ENCODE data around the gene SYNDIG1L. TPM values are rescaled to one million over a fixed set of nuclear protein-coding genes. Genes with fewer than 3 reads are reported as not detected.

The SYNDIG1L gene
- total and polyA plus RNA-seq, 10 of the 15 experiments (the other 5 are each of a cell fraction or from before 2014, with no cell fraction given) = 0.04 TPM; not detected in 9

DNA sequence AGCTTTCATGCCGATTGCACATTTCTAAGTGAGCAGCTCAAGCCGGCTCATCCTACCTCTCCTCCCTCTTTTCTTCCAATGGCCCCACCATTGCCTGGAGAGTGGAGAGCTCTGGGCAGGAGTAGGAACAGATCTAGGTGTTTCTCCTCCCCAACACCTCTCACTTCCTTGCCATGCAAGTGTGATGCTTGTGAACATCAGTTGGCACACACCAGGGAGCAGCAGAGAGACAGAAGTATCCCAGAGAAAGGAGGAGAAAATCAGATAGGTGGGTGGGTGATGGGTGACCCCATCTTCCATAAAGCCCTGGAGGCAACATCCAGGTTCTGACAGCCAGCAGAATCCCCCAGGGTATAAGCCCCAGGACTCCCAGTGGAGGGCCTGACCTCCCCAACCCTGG, 39.3 kb upstream of the SYNDIG1L start:
- ChIA-PET CTCF (no interaction called here), RAD21 (ENCODE audit: unreplicated experiment) (no interaction called here), SMC1A (ENCODE audit: uncharacterized antibody, unreplicated experiment) (no interaction called here), POLR2A (no interaction called here)
- DNase-seq (ENCODE audit: low read depth, low spot score) (no peak), FAIRE-seq (no peak), ATAC-seq (no peak)
- WGBS (ENCODE audit: insufficient coverage, insufficient replicate concordance, low lambda C conversion rate, missing lambda C conversion rate) = 16% methylated on average over 2 of the region's 2 CpGs
- H3K36me3 ChIP-seq (ENCODE audit: control insufficient read depth in 2 of 2, insufficient read depth in 2 of 2, low read length in 1 of 2) = no peaks in the 10 kb centered on the region
- no peak overlapping the region for H2AFZ ChIP-seq (ENCODE audit: control insufficient read depth, low read depth, low read length)
- H3K27ac ChIP-seq (ENCODE audit: control insufficient read depth, insufficient read depth) = no peak overlapping the region
- H3K27me3 ChIP-seq (replicated peaks in 1 of 2; ENCODE audit: control insufficient read depth in 2 of 2, insufficient read depth in 2 of 2, low read length in 1 of 2) = peaks cover 0 to 5% of the 10 kb centered on the region in 2 experiments; a peak in 2 of 4 replicates
- no peaks in the 10 kb centered on the region for H4K20me1 ChIP-seq (ENCODE audit: control insufficient read depth, insufficient read depth)
- no peaks in the 10 kb centered on the region for H3K9me3 ChIP-seq (replicated peaks; ENCODE audit: control insufficient read depth, insufficient read depth, low read length)
- no TSS peak for BruUV-seq (replicated peaks)
- intact Hi-C loops (cut with micrococcal nuclease; ENCODE audit: unreplicated experiment) = no loop called here
- TF ChIP-seq, protein P1, sequence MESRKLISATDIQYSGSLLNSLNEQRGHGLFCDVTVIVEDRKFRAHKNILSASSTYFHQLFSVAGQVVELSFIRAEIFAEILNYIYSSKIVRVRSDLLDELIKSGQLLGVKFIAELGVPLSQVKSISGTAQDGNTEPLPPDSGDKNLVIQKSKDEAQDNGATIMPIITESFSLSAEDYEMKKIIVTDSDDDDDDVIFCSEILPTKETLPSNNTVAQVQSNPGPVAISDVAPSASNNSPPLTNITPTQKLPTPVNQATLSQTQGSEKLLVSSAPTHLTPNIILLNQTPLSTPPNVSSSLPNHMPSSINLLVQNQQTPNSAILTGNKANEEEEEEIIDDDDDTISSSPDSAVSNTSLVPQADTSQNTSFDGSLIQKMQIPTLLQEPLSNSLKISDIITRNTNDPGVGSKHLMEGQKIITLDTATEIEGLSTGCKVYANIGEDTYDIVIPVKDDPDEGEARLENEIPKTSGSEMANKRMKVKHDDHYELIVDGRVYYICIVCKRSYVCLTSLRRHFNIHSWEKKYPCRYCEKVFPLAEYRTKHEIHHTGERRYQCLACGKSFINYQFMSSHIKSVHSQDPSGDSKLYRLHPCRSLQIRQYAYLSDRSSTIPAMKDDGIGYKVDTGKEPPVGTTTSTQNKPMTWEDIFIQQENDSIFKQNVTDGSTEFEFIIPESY (IDR thresholded peaks at IDR 0.05) = no peak
- H3K4me3 ChIP-seq = no peak overlapping the region
- no peak overlapping the region for H3K9ac ChIP-seq (ENCODE audit: control insufficient read depth, insufficient read depth, low read length)
- no peaks in the 10 kb centered on the region for H3K4me1 ChIP-seq (ENCODE audit: control insufficient read depth, insufficient read depth, low read length)
- H3K4me2 ChIP-seq (ENCODE audit: control insufficient read depth, insufficient read depth) = no peak overlapping the region
- in situ Hi-C loops (cut with MboI) = no loop called here
- H3K79me2 ChIP-seq (ENCODE audit: control insufficient read depth, insufficient read depth, low read length) = no peaks in the 10 kb centered on the region

DNA sequence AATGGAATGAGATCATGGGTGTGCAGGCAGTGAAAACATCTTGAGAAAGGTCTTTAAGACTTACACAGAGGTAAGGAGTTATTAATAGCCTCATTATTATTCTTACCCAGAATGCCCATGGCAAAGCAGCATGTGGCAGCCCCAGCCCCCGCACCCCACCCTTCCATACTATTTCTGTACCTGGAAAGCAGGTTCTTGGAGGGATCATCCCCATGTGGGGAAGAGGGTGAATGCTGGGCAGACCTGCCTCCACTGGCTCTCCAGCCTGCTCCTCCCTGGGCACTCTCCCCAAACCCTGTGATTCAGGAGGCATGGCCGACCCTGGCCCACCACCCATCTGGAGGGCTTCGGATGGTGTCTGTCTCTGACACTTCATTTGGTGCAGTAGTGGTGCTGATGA, 38.8 kb upstream of the SYNDIG1L start:
- WGBS (ENCODE audit: insufficient coverage, insufficient replicate concordance, low lambda C conversion rate, missing lambda C conversion rate) = 56% methylated on average over 3 of the region's 3 CpGs
- H3K79me2 ChIP-seq (ENCODE audit: control insufficient read depth, insufficient read depth, low read length) = no peaks in the 10 kb centered on the region
- H3K4me2 ChIP-seq (ENCODE audit: control insufficient read depth, insufficient read depth) = no peak overlapping the region
- ChIA-PET CTCF (no interaction called here), SMC1A (ENCODE audit: uncharacterized antibody, unreplicated experiment) (no interaction called here), POLR2A (no interaction called here), RAD21 (ENCODE audit: unreplicated experiment) (no interaction called here)
- H3K9ac ChIP-seq (ENCODE audit: control insufficient read depth, insufficient read depth, low read length) = no peak overlapping the region
- intact Hi-C loops (cut with micrococcal nuclease; ENCODE audit: unreplicated experiment) (no loop called here), in situ Hi-C loops (cut with MboI) (no loop called here)
- H3K36me3 ChIP-seq (ENCODE audit: control insufficient read depth in 2 of 2, insufficient read depth in 2 of 2, low read length in 1 of 2) = no peaks in the 10 kb centered on the region
- H4K20me1 ChIP-seq (ENCODE audit: control insufficient read depth, insufficient read depth) = no peaks in the 10 kb centered on the region
- H3K27me3 ChIP-seq (replicated peaks in 1 of 2; ENCODE audit: control insufficient read depth in 2 of 2, insufficient read depth in 2 of 2, low read length in 1 of 2) = peaks cover 0 to 5% of the 10 kb centered on the region in 2 experiments; a peak in 2 of 4 replicates
- H3K27ac ChIP-seq (ENCODE audit: control insufficient read depth, insufficient read depth) = no peak overlapping the region
- H3K9me3 ChIP-seq (replicated peaks; ENCODE audit: control insufficient read depth, insufficient read depth, low read length) = no peaks in the 10 kb centered on the region
- no peak for ATAC-seq
- BruUV-seq (replicated peaks) = no TSS peak
- no peaks in the 10 kb centered on the region for H3K4me1 ChIP-seq (ENCODE audit: control insufficient read depth, insufficient read depth, low read length)
- FAIRE-seq = no peak
- H3K4me3 ChIP-seq = no peak overlapping the region
- no peak overlapping the region for H2AFZ ChIP-seq (ENCODE audit: control insufficient read depth, low read depth, low read length)
- no peak for DNase-seq (ENCODE audit: low read depth, low spot score)
- TF ChIP-seq NR2C1 (IDR thresholded peaks at IDR 0.05) (no peak), CREM (IDR thresholded peaks at IDR 0.05; ENCODE audit: low read depth) (no peak), SPI1 (IDR thresholded peaks at IDR 0.05; ENCODE audit: borderline replicate concordance, insufficient read depth, low read depth, low read length) (no peak)
- TF ChIP-seq, protein P1 (IDR thresholded peaks at IDR 0.05) = no peak
- TF ChIP-seq, protein P2, sequence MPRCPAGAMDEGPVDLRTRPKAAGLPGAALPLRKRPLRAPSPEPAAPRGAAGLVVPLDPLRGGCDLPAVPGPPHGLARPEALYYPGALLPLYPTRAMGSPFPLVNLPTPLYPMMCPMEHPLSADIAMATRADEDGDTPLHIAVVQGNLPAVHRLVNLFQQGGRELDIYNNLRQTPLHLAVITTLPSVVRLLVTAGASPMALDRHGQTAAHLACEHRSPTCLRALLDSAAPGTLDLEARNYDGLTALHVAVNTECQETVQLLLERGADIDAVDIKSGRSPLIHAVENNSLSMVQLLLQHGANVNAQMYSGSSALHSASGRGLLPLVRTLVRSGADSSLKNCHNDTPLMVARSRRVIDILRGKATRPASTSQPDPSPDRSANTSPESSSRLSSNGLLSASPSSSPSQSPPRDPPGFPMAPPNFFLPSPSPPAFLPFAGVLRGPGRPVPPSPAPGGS (IDR thresholded peaks at IDR 0.05; ENCODE audit: borderline replicate concordance, insufficient read depth, low read depth, low read length, poor library complexity, severe bottlenecking) = no peak
- TF ChIP-seq, protein P3, sequence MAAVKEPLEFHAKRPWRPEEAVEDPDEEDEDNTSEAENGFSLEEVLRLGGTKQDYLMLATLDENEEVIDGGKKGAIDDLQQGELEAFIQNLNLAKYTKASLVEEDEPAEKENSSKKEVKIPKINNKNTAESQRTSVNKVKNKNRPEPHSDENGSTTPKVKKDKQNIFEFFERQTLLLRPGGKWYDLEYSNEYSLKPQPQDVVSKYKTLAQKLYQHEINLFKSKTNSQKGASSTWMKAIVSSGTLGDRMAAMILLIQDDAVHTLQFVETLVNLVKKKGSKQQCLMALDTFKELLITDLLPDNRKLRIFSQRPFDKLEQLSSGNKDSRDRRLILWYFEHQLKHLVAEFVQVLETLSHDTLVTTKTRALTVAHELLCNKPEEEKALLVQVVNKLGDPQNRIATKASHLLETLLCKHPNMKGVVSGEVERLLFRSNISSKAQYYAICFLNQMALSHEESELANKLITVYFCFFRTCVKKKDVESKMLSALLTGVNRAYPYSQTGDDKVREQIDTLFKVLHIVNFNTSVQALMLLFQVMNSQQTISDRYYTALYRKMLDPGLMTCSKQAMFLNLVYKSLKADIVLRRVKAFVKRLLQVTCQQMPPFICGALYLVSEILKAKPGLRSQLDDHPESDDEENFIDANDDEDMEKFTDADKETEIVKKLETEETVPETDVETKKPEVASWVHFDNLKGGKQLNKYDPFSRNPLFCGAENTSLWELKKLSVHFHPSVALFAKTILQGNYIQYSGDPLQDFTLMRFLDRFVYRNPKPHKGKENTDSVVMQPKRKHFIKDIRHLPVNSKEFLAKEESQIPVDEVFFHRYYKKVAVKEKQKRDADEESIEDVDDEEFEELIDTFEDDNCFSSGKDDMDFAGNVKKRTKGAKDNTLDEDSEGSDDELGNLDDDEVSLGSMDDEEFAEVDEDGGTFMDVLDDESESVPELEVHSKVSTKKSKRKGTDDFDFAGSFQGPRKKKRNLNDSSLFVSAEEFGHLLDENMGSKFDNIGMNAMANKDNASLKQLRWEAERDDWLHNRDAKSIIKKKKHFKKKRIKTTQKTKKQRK (IDR thresholded peaks at IDR 0.05; ENCODE audit: low read depth, low read length) = no peak
- TF ChIP-seq, protein P4, sequence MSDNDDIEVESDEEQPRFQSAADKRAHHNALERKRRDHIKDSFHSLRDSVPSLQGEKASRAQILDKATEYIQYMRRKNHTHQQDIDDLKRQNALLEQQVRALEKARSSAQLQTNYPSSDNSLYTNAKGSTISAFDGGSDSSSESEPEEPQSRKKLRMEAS (IDR thresholded peaks at IDR 0.05; ENCODE audit: low read depth, low read length) = no peak

All from GM12878 (cell line).